Skin of body (tissue), 2 donors: ENCODE measurements around the gene MAGEB3. TPM values are rescaled to one million over a fixed set of nuclear protein-coding genes. Genes with fewer than 3 reads are reported as not detected.
"Not testable (repeated sequence)": the region's sequence is repeated elsewhere in the genome, so short reads cannot be mapped to it uniquely, and the experiment has no call there.

Source experiments
- DNase-seq: peaks from one replicate; lab custom pipeline; 2025; lab: John Stamatoyannopoulos, UW
- total RNA-seq: library from RNA; depleted of rRNA; stranded (reverse); fragments of >200 nt; gene quantifications from one replicate; pipeline ENCODE4 v1.2.3, GENCODE V29; 2014

MAGEB3 gene
- total RNA-seq = not detected

- DNase-seq = no peak
These were observed at the start of gene MAGEB3 for GRCh38 chrX:30230395-30230794. Gene MAGEB3, plus strand, starts transcription at chrX:30230657. Its CDS starts 5,268 bp downstream, at chrX:30235925.

GRCh38 chrX:30181353-30181752 is 49.1 kb upstream of the MAGEB3 start:
- DNase-seq = no peak

- DNase-seq = no peak
These were observed 46.9 kb upstream of the MAGEB3 start for GRCh38 chrX:30183554-30183953.

- no peak for DNase-seq
These were observed 40.0 kb upstream of the MAGEB3 start for GRCh38 chrX:30190426-30190825.

GRCh38 chrX:30193910-30194309 is 36.5 kb upstream of the MAGEB3 start:
- DNase-seq = not testable (repeated sequence)

- DNase-seq = no peak
These were observed 34.1 kb upstream of the MAGEB3 start for GRCh38 chrX:30196322-30196721.

- DNase-seq = no peak
These were observed 18.3 kb upstream of the MAGEB3 start for GRCh38 chrX:30212172-30212571.

GRCh38 chrX:30215357-30215843 is 15.1 kb upstream of the MAGEB3 start, which contains the start of gene MAGEB2:
Gene MAGEB2, plus strand, starts transcription at chrX:30215563. Its CDS starts 3,018 bp downstream, at chrX:30218581.
- DNase-seq = no peak

GRCh38 chrX:30217465-30217864 is 13.0 kb upstream of the MAGEB3 start:
- DNase-seq = no peak

- no peak for DNase-seq
These were observed 11.1 kb upstream of the MAGEB3 start for GRCh38 chrX:30219372-30219771.

GRCh38 chrX:30220661-30221060 is 9.8 kb upstream of the MAGEB3 start:
- no peak for DNase-seq

- DNase-seq = no peak
These were observed 5.9 kb upstream of the MAGEB3 start for GRCh38 chrX:30224536-30224935.

GRCh38 chrX:30228526-30228925 is 1.9 kb upstream of the MAGEB3 start:
- DNase-seq = no peak

- no peak for DNase-seq
These were observed 11.4 kb downstream of the MAGEB3 start, which contains the start of gene MAGEB4 for GRCh38 chrX:30241724-30242415. Gene MAGEB4, plus strand, starts transcription at chrX:30242000. Its CDS starts 136 bp downstream, at chrX:30242136.

- DNase-seq = no peak
These were observed 16.5 kb downstream of the MAGEB3 start, which contains the start of gene MAGEB1 for GRCh38 chrX:30246769-30247489. Gene MAGEB1, plus strand, starts transcription at chrX:30247146. Its CDS starts 3,348 bp downstream, at chrX:30250494.

GRCh38 chrX:30248854-30249253 is 18.4 kb downstream of the MAGEB3 start:
- no peak for DNase-seq

- no peak for DNase-seq
These were observed 22.8 kb downstream of the MAGEB3 start for GRCh38 chrX:30253257-30253656.

- DNase-seq = peak; percentile 43
These were observed 29.5 kb downstream of the MAGEB3 start for GRCh38 chrX:30259927-30260326.

- no peak for DNase-seq
These were observed 30.6 kb downstream of the MAGEB3 start for GRCh38 chrX:30261012-30261411.

GRCh38 chrX:30262763-30263162 is 32.3 kb downstream of the MAGEB3 start:
- DNase-seq = no peak

- no peak for DNase-seq
These were observed 40.2 kb downstream of the MAGEB3 start for GRCh38 chrX:30270639-30271038.

- no peak for DNase-seq
These were observed 45.0 kb downstream of the MAGEB3 start for GRCh38 chrX:30275498-30275897.
